Measurements from ENCODE around the gene REX1BD. TPM values are rescaled to one million over a fixed set of nuclear protein-coding genes. Genes with fewer than 3 reads are reported as not detected.
"Not testable (repeated sequence)": the region's sequence is repeated elsewhere in the genome, so short reads cannot be mapped to it uniquely, and the experiment has no call there.

Gene REX1BD
- total and polyA plus RNA-seq, 2 of the 8 experiments (the other 6 are each of a cell fraction or from before 2014, with no cell fraction given): 56.8 to 62.7 TPM

- no peak for TF ChIP-seq RXRA (IDR thresholded peaks at IDR 0.05; ENCODE audit: insufficient read depth, low read depth, low read length)
Observed at GRCh38 chr19:18591735-18592385, 3.3 kb downstream of the REX1BD start (continued).

- H4K8ac ChIP-seq (ENCODE audit: extremely low read depth, insufficient read depth, low read length); H2BK15ac ChIP-seq (ENCODE audit: low read length); H2BK20ac ChIP-seq (ENCODE audit: low read length); H3K9me3 ChIP-seq (ENCODE audit: insufficient read depth in 2 of 2, low read depth in 1 of 2, low read length in 1 of 2); H3K79me1 ChIP-seq (ENCODE audit: low read depth, low read length); H4K91ac ChIP-seq (replicated peaks; ENCODE audit: insufficient read length, low read length); DNase-seq (ENCODE audit: low read depth in 1 of 2, low spot score in 2 of 2); H2AK5ac ChIP-seq (ENCODE audit: low read depth, low read length); H3K56ac ChIP-seq (replicated peaks; ENCODE audit: insufficient read length, low read depth, low read length); H3K18ac ChIP-seq (ENCODE audit: extremely low read depth, low read length); H2BK120ac ChIP-seq (replicated peaks; ENCODE audit: low read depth, low read length); H4K5ac ChIP-seq (ENCODE audit: insufficient read length, low read depth, low read length); H3K27me3 ChIP-seq (replicated peaks in 1 of 4; ENCODE audit: control insufficient read depth in 3 of 4, extremely low read depth in 1 of 4, insufficient read depth in 3 of 4, low read length in 3 of 4); H3K9ac ChIP-seq (replicated peaks in 1 of 4; ENCODE audit: extremely low read depth in 1 of 4, low read depth in 3 of 4, low read length in 3 of 4); H2AFZ ChIP-seq (ENCODE audit: low read length); H2BK12ac ChIP-seq (ENCODE audit: low read depth, low read length); H3K36me3 ChIP-seq (ENCODE audit: control insufficient read depth in 2 of 4, insufficient read depth in 4 of 4, low read length in 3 of 4); H3K27ac ChIP-seq (ENCODE audit: low read depth, low read length); H2BK5ac ChIP-seq (ENCODE audit: low read depth, low read length); H3K23ac ChIP-seq (ENCODE audit: insufficient read length); H3K4me3 ChIP-seq (ENCODE audit: extremely low read depth in 1 of 4, insufficient read depth in 2 of 4, low read depth in 3 of 4, low read length in 4 of 4); H4K20me1 ChIP-seq (replicated peaks in 1 of 2; ENCODE audit: control insufficient read depth in 1 of 2, insufficient read depth in 2 of 2, low read length in 2 of 2); H3K14ac ChIP-seq (ENCODE audit: insufficient read length); H3K79me2 ChIP-seq (ENCODE audit: control insufficient read depth in 1 of 2, insufficient read depth in 2 of 2, low read length in 2 of 2); H3K4ac ChIP-seq (replicated peaks; ENCODE audit: insufficient read length, low read depth, low read length); FAIRE-seq: not testable (repeated sequence)
- peaks cover 2 to 36% (median 25%) of the 10 kb centered on the region in 4 experiments for H3K4me1 ChIP-seq (replicated peaks in 1 of 4; ENCODE audit: control insufficient read depth in 3 of 4, insufficient read depth in 4 of 4, low read length in 3 of 4)
- peak overlapping the region in 1 of 2 experiments; percentile 74; a peak in 1 of 4 replicates for H3K4me2 ChIP-seq (ENCODE audit: insufficient read depth in 1 of 2, low read depth in 2 of 2, low read length in 2 of 2)
- ChIA-PET CTCF (ENCODE audit: partially characterized antibody) (interaction anchor here (0.9 to 12.5 kb wide), 16 partner anchors 11 to 255 kb away, joined by 3 to 139 read pairs (median 6); partner anchors contain the start of gene FKBP8), POLR2A (ENCODE audit: partially characterized antibody) (interaction anchor here (0.6 to 10.3 kb wide), 17 partner anchors 11 to 264 kb away, joined by 3 to 112 read pairs (median 4); partner anchors contain the start of genes ELL, TMEM59L and UBA52)
- 91% methylated on average over 5 of the region's 5 CpGs; no CpG with 5 or more reads in 1 of the 2 experiments for WGBS, 2 experiments (ENCODE audit: extremely low coverage in 1 of 2, insufficient coverage in 1 of 2, insufficient read length in 1 of 2, insufficient replicate concordance in 2 of 2, low coverage in 1 of 2, low lambda C conversion rate in 2 of 2, missing lambda C conversion rate in 1 of 2)
- peaks cover 17% of the 10 kb centered on the region for H3K23me2 ChIP-seq (ENCODE audit: low read depth, low read length)
Observed at GRCh38 chr19:18592732-18593131, 4.1 kb downstream of the REX1BD start.
